ENCODE data around the gene SORCS2.

SORCS2 gene

DNA sequence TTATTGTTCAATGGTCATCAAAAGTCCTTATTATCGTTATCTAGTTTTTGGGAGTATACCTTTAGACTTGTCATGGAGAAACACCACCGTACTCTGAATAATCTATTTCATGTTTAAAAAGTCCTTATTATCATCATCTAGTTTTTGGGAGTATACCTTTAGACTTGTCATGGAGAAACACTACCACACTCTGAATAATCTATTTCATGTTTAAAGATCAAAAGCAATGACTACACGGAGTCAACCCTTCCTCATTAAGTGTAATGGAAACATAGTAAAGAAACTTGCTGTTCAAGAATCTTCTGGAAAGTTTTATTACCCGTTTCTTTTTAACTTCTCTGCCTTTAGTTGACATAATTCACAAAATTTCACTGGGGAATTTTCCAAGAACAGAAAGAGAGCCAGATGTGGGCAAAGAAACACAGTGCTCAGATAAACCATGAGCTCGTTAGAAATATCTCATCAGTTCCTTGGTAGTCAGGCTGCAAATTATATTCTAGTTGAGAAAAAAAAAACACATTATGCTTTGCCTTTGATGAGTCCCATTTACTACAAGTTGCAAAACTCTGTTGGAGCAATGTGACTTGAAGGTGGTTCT lies 588.5 kb downstream of the SORCS2 start:
- Mint-ChIP-seq H3K27ac (peak overlapping the region; percentile 60), H3K4me1 (ENCODE audit: low read depth) (peaks cover 20% of the 10 kb centered on the region), H3K27me3 (ENCODE audit: low read depth) (no peaks in the 10 kb centered on the region), H3K4me3 (no peak overlapping the region), H3K36me3 (ENCODE audit: low read depth) (peaks cover 5% of the 10 kb centered on the region), H3K9me3 (no peaks in the 10 kb centered on the region)

DNA sequence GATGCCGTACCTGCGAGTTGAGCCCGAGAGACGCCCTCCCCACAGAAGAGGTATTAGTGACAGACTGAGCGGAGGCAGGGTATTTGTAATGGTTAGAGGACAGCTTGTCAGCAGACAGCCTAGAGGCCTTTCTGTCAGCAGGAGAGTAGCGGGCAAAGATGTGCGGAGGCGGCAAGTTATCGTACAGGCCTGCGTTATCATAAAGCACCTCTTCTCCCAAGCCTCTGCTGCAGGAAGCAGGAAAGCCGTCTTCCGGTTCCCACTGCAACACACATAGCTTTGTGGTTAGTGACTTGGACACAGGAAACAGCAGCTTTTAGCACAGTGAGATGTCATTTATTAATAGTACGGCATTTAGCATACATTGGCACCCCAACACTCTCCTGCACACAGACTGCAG lies 589.0 kb downstream of the SORCS2 start:
- H3K4me1 Mint-ChIP-seq (ENCODE audit: low read depth) = peaks cover 20% of the 10 kb centered on the region
- no peaks in the 10 kb centered on the region for H3K27me3 Mint-ChIP-seq (ENCODE audit: low read depth)
- peak overlapping the region; percentile 60 for H3K27ac Mint-ChIP-seq
- peaks cover 5% of the 10 kb centered on the region for H3K36me3 Mint-ChIP-seq (ENCODE audit: low read depth)
- no peak overlapping the region for H3K4me3 Mint-ChIP-seq
- H3K9me3 Mint-ChIP-seq = no peaks in the 10 kb centered on the region

DNA sequence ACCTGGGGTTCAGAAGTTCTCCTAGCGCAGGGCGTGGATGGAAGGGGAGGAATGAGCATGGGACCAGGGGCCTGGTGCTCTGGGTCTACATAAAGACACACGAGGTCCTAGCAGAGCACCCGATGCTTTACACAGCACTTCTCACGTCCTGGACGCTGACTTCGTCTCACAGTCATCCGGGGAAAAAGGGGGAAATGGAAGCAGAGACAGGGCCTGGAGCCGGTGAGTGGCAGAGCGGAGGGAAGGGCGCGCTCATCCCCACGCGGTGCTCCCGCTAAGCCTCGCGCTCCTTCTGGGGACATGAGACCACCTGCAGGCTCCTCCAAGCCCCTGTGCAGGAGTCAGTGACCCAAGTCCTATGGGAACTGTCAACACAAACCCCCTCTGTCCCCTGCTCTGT lies 589.7 kb downstream of the SORCS2 start:
- peaks cover 5% of the 10 kb centered on the region for H3K36me3 Mint-ChIP-seq (ENCODE audit: low read depth)
- peaks cover 20% of the 10 kb centered on the region for H3K4me1 Mint-ChIP-seq (ENCODE audit: low read depth)
- H3K9me3 Mint-ChIP-seq = no peaks in the 10 kb centered on the region
- H3K27me3 Mint-ChIP-seq (ENCODE audit: low read depth) = no peaks in the 10 kb centered on the region
- H3K4me3 Mint-ChIP-seq = no peak overlapping the region
- H3K27ac Mint-ChIP-seq = no peak overlapping the region

DNA sequence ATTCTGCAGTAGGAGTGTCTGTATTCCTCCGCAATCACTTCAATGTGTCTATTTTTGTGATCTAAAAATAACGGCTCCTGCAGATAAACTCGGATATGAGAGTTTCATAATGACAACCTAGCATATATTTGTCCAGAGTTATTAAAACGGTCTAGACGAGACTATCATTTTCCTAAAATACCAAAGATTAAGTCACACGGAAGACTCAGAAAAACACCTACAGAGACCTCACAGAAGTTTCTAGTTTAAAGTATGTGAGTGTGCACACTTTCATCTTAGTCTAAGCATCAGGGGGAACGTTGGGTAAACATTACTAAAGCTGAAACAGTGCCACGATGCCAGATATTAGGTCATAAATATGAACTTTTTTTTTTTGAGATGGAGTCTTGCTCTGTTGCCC lies 590.4 kb downstream of the SORCS2 start:
- peaks cover 5% of the 10 kb centered on the region for H3K36me3 Mint-ChIP-seq (ENCODE audit: low read depth)
- peaks cover 20% of the 10 kb centered on the region for H3K4me1 Mint-ChIP-seq (ENCODE audit: low read depth)
- H3K9me3 Mint-ChIP-seq = no peaks in the 10 kb centered on the region
- H3K4me3 Mint-ChIP-seq = no peak overlapping the region
- H3K27ac Mint-ChIP-seq = no peak overlapping the region
- H3K27me3 Mint-ChIP-seq (ENCODE audit: low read depth) = no peaks in the 10 kb centered on the region

DNA sequence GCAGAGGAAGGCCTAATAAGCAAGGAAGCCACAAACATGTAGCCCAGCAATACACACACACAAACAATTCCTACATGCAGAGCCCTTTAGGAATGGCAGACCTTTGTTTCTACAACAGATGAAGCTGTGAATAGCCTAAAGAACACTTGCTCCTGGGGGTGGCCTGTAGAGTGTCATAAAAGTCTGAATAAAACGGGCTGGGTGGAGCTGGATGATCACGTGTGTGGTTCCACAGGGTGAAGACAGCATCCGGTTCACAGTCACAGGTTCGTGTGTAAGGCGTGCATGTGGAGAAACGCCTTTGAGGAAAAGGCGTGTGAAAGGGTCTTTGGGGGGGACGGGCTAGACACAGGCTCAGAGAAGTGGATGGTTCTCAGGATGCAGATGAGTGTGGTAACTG lies 591.2 kb downstream of the SORCS2 start:
- Mint-ChIP-seq H3K4me1 (ENCODE audit: low read depth) (peaks cover 20% of the 10 kb centered on the region), H3K27me3 (ENCODE audit: low read depth) (no peaks in the 10 kb centered on the region), H3K27ac (no peak overlapping the region), H3K4me3 (no peak overlapping the region), H3K36me3 (ENCODE audit: low read depth) (no peaks in the 10 kb centered on the region), H3K9me3 (no peaks in the 10 kb centered on the region)

DNA sequence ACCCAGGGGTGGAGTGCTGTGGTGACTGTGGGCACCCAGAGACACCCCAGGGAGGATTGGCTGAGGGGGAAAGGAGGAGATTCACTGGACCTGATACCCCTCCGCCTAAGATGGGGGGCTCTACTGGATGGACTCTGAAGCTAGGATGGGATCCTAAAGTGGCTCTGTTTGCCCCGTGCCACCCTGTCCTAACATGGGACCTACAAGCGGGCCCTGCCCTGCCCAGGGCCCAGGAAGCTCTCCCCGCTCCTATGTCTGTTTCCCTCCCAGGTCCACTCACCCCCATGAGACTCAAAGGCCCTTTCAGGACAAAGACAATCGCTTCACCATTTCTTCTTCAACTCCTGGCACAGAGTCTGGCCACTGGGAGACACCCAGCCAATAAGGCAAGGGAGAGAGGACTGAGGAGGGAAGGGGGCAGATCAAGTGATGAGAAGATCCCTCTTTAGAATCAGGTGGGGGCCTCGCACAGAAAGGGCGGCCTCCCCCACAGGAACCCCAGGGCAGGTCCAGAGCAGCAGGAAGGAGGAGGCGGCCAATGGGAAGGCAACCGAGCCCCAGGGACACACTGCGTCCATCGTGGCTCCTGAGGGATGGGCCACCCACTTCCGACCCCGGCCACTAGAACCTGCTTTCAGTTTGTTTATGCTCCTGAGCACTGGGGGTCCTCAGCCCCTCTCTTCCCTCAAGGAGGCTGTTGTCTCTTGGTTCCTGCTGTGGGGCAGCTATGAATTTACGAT lies 592.0 kb downstream of the SORCS2 start:
- Mint-ChIP-seq H3K27ac (no peak overlapping the region), H3K27me3 (ENCODE audit: low read depth) (no peaks in the 10 kb centered on the region), H3K4me3 (no peak overlapping the region), H3K9me3 (no peaks in the 10 kb centered on the region), H3K36me3 (ENCODE audit: low read depth) (no peaks in the 10 kb centered on the region), H3K4me1 (ENCODE audit: low read depth) (peaks cover 15% of the 10 kb centered on the region)

DNA sequence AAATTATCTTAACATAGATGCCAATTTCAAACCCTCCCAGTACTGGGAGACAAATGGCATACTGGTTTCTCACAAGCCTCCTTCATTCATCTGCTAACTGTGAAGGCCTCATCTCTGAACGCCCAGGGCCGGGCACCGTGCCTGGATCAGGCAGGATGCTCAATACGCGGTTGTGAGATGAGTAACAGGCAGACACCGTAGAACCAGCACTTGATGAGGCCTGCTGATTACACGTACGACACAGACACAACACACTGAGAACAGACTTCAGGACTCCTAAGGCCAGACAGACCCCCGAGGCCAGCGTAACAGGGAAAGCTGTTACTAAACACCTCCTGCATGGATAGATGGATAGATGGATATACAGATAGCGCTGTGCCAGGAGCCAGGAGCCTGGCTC lies 592.7 kb downstream of the SORCS2 start:
- Mint-ChIP-seq H3K9me3 (no peaks in the 10 kb centered on the region), H3K4me3 (no peak overlapping the region), H3K36me3 (ENCODE audit: low read depth) (no peaks in the 10 kb centered on the region), H3K27me3 (ENCODE audit: low read depth) (no peaks in the 10 kb centered on the region), H3K27ac (no peak overlapping the region), H3K4me1 (ENCODE audit: low read depth) (peaks cover 15% of the 10 kb centered on the region)

DNA sequence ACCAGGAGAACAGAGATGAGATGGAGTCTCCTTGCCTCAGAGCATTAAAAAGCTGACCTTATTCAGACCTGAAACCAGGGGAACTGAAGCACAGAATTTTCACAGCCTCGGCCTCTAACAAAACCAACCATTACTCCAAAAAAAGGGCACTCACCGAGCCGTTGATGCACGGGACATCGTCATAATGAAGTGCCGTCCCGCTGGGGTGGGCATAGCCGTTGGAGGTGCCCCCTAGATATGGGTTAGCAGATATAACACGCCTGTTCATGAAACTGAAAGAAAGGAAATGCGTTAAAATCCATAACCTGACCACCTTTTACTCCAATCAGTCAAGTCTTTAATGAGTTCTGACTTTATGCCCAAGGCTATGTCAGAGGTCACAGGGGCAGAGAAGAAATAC lies 593.7 kb downstream of the SORCS2 start:
- no peak overlapping the region for H3K27ac Mint-ChIP-seq
- H3K36me3 Mint-ChIP-seq (ENCODE audit: low read depth) = no peaks in the 10 kb centered on the region
- peaks cover 11% of the 10 kb centered on the region for H3K4me1 Mint-ChIP-seq (ENCODE audit: low read depth)
- H3K27me3 Mint-ChIP-seq (ENCODE audit: low read depth) = no peaks in the 10 kb centered on the region
- no peak overlapping the region for H3K4me3 Mint-ChIP-seq
- no peaks in the 10 kb centered on the region for H3K9me3 Mint-ChIP-seq

DNA sequence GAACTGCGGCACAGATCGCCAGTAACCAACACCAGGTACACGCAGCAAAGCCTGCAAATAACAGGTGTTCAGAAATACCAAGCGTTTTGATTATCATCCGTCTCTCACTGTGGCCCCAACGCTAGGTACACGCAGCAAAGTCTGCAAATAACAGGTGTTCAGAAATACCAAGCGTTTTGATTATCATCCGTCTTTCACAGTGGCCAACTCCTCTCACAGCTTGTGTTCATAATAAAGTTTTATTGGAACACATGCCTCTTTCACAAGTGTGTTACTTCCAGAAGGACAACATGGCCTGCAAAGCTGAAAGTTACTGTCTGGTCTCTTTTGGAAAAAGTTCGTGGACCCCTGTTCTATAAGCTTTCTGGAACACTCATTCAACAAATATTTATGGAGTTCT lies 594.2 kb downstream of the SORCS2 start:
- H3K27me3 Mint-ChIP-seq (ENCODE audit: low read depth) = no peaks in the 10 kb centered on the region
- H3K9me3 Mint-ChIP-seq = no peaks in the 10 kb centered on the region
- peaks cover 6% of the 10 kb centered on the region for H3K4me1 Mint-ChIP-seq (ENCODE audit: low read depth)
- H3K27ac Mint-ChIP-seq = no peak overlapping the region
- no peak overlapping the region for H3K4me3 Mint-ChIP-seq
- H3K36me3 Mint-ChIP-seq (ENCODE audit: low read depth) = no peaks in the 10 kb centered on the region

DNA sequence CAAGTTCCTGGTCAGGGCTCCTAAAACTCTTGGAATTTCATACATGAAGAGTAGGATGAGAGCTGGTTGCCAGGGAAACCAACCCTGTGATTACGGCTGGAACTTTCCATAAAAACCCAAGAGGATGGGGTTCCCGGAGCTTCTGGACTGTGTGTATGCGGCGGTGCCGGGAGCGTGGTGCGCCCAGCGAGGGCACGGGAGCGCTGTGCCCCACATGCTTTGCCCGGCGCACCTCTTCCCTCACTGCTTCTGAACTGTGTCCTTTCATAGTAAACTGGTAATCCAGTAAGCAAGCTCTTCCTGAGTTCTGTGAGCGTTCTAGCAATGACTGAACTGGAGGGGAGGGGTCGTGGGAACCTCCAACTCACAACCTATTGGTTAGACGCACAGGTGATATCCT lies 594.7 kb downstream of the SORCS2 start:
- Mint-ChIP-seq H3K9me3 (no peaks in the 10 kb centered on the region), H3K27me3 (ENCODE audit: low read depth) (no peaks in the 10 kb centered on the region), H3K27ac (no peak overlapping the region), H3K36me3 (ENCODE audit: low read depth) (no peaks in the 10 kb centered on the region), H3K4me3 (no peak overlapping the region), H3K4me1 (ENCODE audit: low read depth) (peaks cover 3% of the 10 kb centered on the region)

DNA sequence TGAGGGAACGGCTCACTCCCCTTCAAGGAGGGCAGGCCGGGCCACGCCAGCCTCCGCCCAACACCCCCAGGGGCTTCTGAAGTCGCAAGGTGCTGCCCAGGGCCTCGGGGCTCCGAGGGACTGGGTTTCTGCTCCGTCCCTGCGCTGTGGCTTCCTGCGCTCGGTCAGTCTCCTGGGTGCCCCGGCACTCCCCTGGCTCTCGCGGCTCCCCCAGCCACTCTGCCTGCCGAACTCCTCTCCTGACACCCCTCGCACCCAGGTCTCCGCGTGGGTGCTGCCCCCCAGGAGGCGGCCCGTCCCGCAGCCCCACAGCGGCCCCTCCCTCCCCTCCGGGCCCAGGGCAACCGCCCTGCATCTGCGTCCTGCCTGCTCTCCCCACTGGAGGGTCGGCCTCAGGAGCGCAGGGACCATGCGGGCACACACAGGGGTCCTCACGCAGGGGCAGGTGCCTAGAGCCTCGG lies 595.4 kb downstream of the SORCS2 start:
- H3K27ac Mint-ChIP-seq = no peak overlapping the region
- H3K9me3 Mint-ChIP-seq = no peaks in the 10 kb centered on the region
- no peak overlapping the region for H3K4me3 Mint-ChIP-seq
- H3K27me3 Mint-ChIP-seq (ENCODE audit: low read depth) = no peaks in the 10 kb centered on the region
- peaks cover 3% of the 10 kb centered on the region for H3K4me1 Mint-ChIP-seq (ENCODE audit: low read depth)
- no peaks in the 10 kb centered on the region for H3K36me3 Mint-ChIP-seq (ENCODE audit: low read depth)

DNA sequence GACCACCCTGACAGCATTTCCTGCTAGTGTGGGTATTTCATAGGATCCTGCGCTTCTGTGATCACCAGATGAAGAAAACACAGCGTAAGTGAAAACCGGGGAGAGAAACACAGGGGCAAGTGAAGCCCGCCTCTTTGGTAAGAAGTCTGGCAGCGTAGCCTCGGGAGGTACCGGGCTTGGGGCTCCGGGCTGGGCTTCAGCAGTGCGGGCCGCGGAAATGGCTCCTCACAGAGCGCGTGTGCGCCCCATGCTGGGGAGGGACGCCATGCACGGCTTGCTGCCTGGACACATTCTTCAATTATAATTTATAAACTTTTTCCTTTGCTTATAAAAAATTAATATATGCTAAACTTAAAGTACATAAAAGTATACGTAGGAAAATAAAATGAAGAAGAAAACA lies 595.9 kb downstream of the SORCS2 start:
- Mint-ChIP-seq H3K36me3 (ENCODE audit: low read depth) (no peaks in the 10 kb centered on the region), H3K27me3 (ENCODE audit: low read depth) (no peaks in the 10 kb centered on the region), H3K9me3 (no peaks in the 10 kb centered on the region), H3K4me3 (no peak overlapping the region), H3K27ac (no peak overlapping the region), H3K4me1 (ENCODE audit: low read depth) (peaks cover 3% of the 10 kb centered on the region)

DNA sequence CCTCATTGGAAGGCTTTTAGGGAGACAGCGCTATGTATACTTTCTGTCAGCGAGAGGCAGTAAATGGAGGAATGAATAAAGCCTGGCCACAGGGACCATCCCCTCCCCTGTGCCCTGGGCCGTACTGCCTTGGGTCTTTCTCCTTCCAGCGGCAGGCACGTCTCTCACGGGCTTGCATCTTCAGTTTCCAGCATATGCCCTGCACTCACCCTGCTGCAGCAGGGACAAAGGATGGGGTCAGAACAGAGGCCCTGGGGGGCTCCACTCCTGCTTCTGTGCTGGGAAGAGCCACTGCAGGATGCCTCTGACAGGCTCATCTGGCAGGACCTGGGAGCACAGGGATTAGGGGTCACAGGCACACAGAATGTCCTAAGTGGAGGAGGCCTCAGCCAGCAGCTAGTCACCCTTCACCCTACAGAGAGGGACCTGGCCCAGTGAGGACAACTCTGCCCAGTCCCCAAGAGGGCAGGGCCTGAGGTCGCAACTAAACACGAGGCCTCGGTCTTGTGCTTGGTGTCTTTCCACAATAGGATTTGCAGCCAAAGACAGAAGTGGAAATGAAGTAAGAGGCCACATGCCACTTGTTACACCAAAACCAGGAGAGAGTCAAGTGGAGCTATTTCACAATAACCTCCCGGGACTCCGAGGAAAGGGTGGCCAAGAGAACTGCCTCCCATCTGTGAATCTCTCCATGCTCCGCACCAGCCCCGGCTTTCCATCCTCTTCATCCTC lies 596.5 kb downstream of the SORCS2 start:
- H3K4me1 Mint-ChIP-seq (ENCODE audit: low read depth) = peaks cover 3% of the 10 kb centered on the region
- no peaks in the 10 kb centered on the region for H3K27me3 Mint-ChIP-seq (ENCODE audit: low read depth)
- no peak overlapping the region for H3K27ac Mint-ChIP-seq
- H3K4me3 Mint-ChIP-seq = no peak overlapping the region
- H3K36me3 Mint-ChIP-seq (ENCODE audit: low read depth) = no peaks in the 10 kb centered on the region
- H3K9me3 Mint-ChIP-seq = no peaks in the 10 kb centered on the region

DNA sequence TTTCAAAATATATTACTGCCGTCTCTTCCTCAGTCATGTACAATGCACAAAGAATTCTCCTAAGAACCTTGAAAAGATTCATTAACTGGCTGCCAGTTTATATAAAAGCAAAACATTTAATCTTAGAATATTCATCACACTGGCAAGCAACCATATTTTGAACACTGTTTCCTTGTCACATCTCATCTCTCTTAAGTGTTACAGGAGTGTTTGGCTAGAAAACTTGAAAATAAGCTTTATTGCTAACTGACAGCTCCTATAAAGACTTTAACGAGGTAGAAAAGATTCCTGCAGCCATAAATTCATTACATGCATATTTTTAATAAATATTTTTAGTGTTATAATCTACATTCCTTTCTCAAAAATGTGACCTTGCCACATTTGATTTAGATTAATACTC lies 597.7 kb downstream of the SORCS2 start:
- no peaks in the 10 kb centered on the region for H3K36me3 Mint-ChIP-seq (ENCODE audit: low read depth)
- no peaks in the 10 kb centered on the region for H3K9me3 Mint-ChIP-seq
- no peaks in the 10 kb centered on the region for H3K27me3 Mint-ChIP-seq (ENCODE audit: low read depth)
- no peak overlapping the region for H3K4me3 Mint-ChIP-seq
- H3K27ac Mint-ChIP-seq = no peak overlapping the region
- H3K4me1 Mint-ChIP-seq (ENCODE audit: low read depth) = peaks cover 2% of the 10 kb centered on the region

DNA sequence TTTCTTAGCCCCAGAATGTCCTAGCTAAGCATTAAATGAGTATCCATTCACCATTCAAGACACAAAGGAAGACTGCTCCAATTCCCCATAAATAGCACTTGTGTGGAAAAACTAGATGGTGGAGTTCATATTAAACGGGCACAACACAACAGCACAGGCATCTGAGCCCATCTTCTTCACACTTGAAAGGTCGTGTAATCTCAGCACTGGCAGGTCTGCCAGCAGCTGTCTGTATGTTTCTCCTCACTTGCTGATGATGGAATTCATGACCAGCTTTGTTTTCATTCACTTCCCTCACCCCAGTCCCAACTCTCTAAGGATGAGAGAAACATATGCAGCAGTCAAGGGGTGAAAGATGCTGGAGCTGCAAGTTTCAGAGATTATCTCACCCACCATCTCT lies 598.7 kb downstream of the SORCS2 start:
- H3K27ac Mint-ChIP-seq = no peak overlapping the region

More for the DNA sequence above, 598.7 kb downstream of the SORCS2 start:
- H3K9me3 Mint-ChIP-seq = no peaks in the 10 kb centered on the region
- H3K27me3 Mint-ChIP-seq (ENCODE audit: low read depth) = no peaks in the 10 kb centered on the region
- no peaks in the 10 kb centered on the region for H3K4me1 Mint-ChIP-seq (ENCODE audit: low read depth)
- H3K36me3 Mint-ChIP-seq (ENCODE audit: low read depth) = no peaks in the 10 kb centered on the region
- H3K4me3 Mint-ChIP-seq = no peak overlapping the region
